GM20431 (cell line): ENCODE measurements around the gene ANO1.

Experiments used
- in situ Hi-C: fragments of 300-500 bp; cut with MseI, MboI; formaldehyde crosslinking; loops from one replicate; pipeline ENCODE4 v1.15.0; 2020; ENCODE audit warnings: low sequenced_read_pairs; ENCODE audit not compliant: unreplicated experiment

Gene ANO1

GRCh38 chr11:70176940-70177689, 99.0 kb downstream of the ANO1 start:
- in situ Hi-C loops: loop anchor here (25.0 kb wide), 1 partner anchor 490 kb away; the partner anchor contains the start of gene LTO1

- in situ Hi-C loops: loop anchor here (25.0 kb wide), 1 partner anchor 494 kb away; the partner anchor contains the start of gene LTO1
These were observed 102.8 kb downstream of the ANO1 start for GRCh38 chr11:70180906-70181305.

GRCh38 chr11:70182266-70182665, 104.1 kb downstream of the ANO1 start:
- in situ Hi-C loops: loop anchor here (25.0 kb wide), 1 partner anchor 495 kb away; the partner anchor contains the start of gene LTO1

- in situ Hi-C loops: loop anchor here (25.0 kb wide), 1 partner anchor 496 kb away; the partner anchor contains the start of gene LTO1
These were observed 104.9 kb downstream of the ANO1 start for GRCh38 chr11:70183032-70183431.

- in situ Hi-C loops: loop anchor here (25.0 kb wide), 1 partner anchor 496 kb away; the partner anchor contains the start of gene LTO1
These were observed 105.5 kb downstream of the ANO1 start for GRCh38 chr11:70183483-70184176.

GRCh38 chr11:70184396-70184795, 106.3 kb downstream of the ANO1 start:
- in situ Hi-C loops: loop anchor here (25.0 kb wide), 1 partner anchor 497 kb away; the partner anchor contains the start of gene LTO1

- in situ Hi-C loops: loop anchor here (25.0 kb wide), 1 partner anchor 498 kb away; the partner anchor contains the start of gene LTO1
These were observed 107.4 kb downstream of the ANO1 start for GRCh38 chr11:70185348-70186055.

GRCh38 chr11:70186420-70186819, 108.3 kb downstream of the ANO1 start:
- in situ Hi-C loops: loop anchor here (25.0 kb wide), 1 partner anchor 499 kb away; the partner anchor contains the start of gene LTO1

GRCh38 chr11:70186936-70187335, 108.8 kb downstream of the ANO1 start:
- in situ Hi-C loops: loop anchor here (25.0 kb wide), 1 partner anchor 500 kb away; the partner anchor contains the start of gene LTO1

GRCh38 chr11:70187771-70188170, 109.7 kb downstream of the ANO1 start:
- in situ Hi-C loops: loop anchor here (25.0 kb wide), 1 partner anchor 500 kb away; the partner anchor contains the start of gene LTO1

- in situ Hi-C loops: loop anchor here (5.0 to 25.0 kb wide), 2 partner anchors 277 to 502 kb away; partner anchors contain the start of gene LTO1
These were observed 111.5 kb downstream of the ANO1 start for GRCh38 chr11:70189622-70190021.

- in situ Hi-C loops: loop anchor here (5.0 to 25.0 kb wide), 2 partner anchors 279 to 504 kb away; partner anchors contain the start of gene LTO1
These were observed 113.5 kb downstream of the ANO1 start for GRCh38 chr11:70191495-70192140.

GRCh38 chr11:70192666-70193410, 114.7 kb downstream of the ANO1 start:
- in situ Hi-C loops: loop anchor here (5.0 to 25.0 kb wide), 2 partner anchors 281 to 506 kb away; partner anchors contain the start of gene LTO1

GRCh38 chr11:70193411-70194292, 115.5 kb downstream of the ANO1 start:
- in situ Hi-C loops: loop anchor here (5.0 to 25.0 kb wide), 2 partner anchors 281 to 506 kb away; partner anchors contain the start of gene LTO1

- in situ Hi-C loops: loop anchor here (5.0 to 25.0 kb wide), 2 partner anchors 283 to 508 kb away; partner anchors contain the start of gene LTO1
These were observed 117.0 kb downstream of the ANO1 start for GRCh38 chr11:70194792-70195791.

GRCh38 chr11:70200212-70200844, 122.2 kb downstream of the ANO1 start:
- in situ Hi-C loops: no loop called here
